Measurements from ENCODE around the gene LMOD1.
"Not testable (repeated sequence)": the region's sequence is repeated elsewhere in the genome, so short reads cannot be mapped to it uniquely, and the experiment has no call there.

Gene LMOD1

GRCh38 chr1:201982623-201983379, 36.5 kb upstream of the LMOD1 start, which contains the start of gene RNPEP:
TSS of gene RNPEP (plus strand) at chr1:201982648. CDS start at chr1:201982667, 19 bp downstream.
- 0 out of 2 replicates have a peak, but pooled peaks have one; percentile 24 for TF ChIP-seq CTCF (IDR thresholded peaks at IDR 0.05; ENCODE audit: borderline replicate concordance, insufficient read depth, low read depth, low read length)
- peak within 1 kb of the TSS; percentile 83 for H3K4me3 ChIP-seq (ENCODE audit: low read depth, low read length)

GRCh38 chr1:201982082-201982622, 35.8 kb upstream of the LMOD1 start:
- peak overlapping the region; percentile 83 for H3K4me3 ChIP-seq (ENCODE audit: low read depth, low read length)
- TF ChIP-seq CTCF (IDR thresholded peaks at IDR 0.05; ENCODE audit: borderline replicate concordance, insufficient read depth, low read depth, low read length): no peak

- no peak overlapping the region for H3K4me3 ChIP-seq (ENCODE audit: low read depth, low read length)
- TF ChIP-seq CTCF (IDR thresholded peaks at IDR 0.05; ENCODE audit: borderline replicate concordance, insufficient read depth, low read depth, low read length): no peak
Observed at GRCh38 chr1:201970334-201971159, 24.2 kb upstream of the LMOD1 start.

GRCh38 chr1:201968202-201968925, 22.0 kb upstream of the LMOD1 start:
- no peak for TF ChIP-seq CTCF (IDR thresholded peaks at IDR 0.05; ENCODE audit: borderline replicate concordance, insufficient read depth, low read depth, low read length)
- H3K4me3 ChIP-seq (ENCODE audit: low read depth, low read length): no peak overlapping the region

- TF ChIP-seq CTCF (IDR thresholded peaks at IDR 0.05; ENCODE audit: borderline replicate concordance, insufficient read depth, low read depth, low read length): no peak
Observed at GRCh38 chr1:201966171-201966570, 19.8 kb upstream of the LMOD1 start.

GRCh38 chr1:201964261-201964660, 17.9 kb upstream of the LMOD1 start:
- no peak for TF ChIP-seq CTCF (IDR thresholded peaks at IDR 0.05; ENCODE audit: borderline replicate concordance, insufficient read depth, low read depth, low read length)
- H3K4me3 ChIP-seq (ENCODE audit: low read depth, low read length): no peak overlapping the region

More at GRCh38 chr1:201966171-201966570, 19.8 kb upstream of the LMOD1 start:
- H3K4me3 ChIP-seq (ENCODE audit: low read depth, low read length): no peak overlapping the region

- not testable (repeated sequence) for H3K4me3 ChIP-seq (ENCODE audit: low read depth, low read length)
Observed at GRCh38 chr1:201962382-201962781, 16.0 kb upstream of the LMOD1 start.
